ENCODE data around the gene SMIM41.

SMIM41 gene

DNA sequence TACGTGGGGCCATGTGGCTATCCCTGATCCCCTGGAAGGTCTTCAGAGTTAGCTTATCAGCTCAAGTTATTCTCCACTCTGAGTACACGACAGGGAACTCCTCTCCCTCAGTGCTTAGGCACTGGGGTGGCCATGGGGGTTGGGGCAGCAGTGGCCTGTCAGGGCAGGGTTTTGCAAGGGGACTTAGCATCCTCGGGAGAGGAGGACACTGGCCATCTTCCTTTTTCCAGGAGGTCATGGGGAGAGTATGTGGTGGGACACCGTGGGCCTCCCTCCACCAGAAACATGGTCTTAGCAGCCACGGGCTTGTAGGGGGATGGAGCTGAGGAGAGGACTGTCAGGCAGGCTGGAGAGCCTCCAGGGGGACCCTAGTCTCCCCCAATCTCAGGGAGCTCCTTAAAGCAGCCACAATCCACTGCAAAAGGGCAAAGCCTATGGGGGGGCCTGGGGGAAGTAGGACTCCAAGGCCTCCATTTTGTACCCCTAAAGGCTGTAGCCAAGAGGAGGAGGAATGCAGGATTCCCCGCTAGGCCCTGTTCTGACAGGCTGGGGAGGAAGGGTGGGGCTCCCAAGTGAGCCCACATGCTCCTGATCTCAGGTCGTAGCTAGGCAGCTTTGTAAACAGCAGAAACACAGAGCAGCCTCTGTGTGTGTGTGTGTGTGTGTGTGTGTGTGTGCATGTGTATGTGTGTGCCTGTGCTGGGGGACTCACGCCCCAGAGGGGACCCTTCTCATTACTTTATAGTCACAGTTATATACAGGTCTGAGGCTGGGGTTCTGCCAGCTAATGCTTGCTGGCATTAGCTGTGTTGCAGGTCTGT is 75.8 kb downstream of the SMIM41 start:
- Histone ChIP-seq H3K27ac (ENCODE audit: low read depth, low read length) (no peak overlapping the region), H3K36me3 (ENCODE audit: insufficient read depth, low read length) (no peaks in the 10 kb centered on the region), H3K9me3 (ENCODE audit: insufficient read depth, low read depth, low read length) (no peaks in the 10 kb centered on the region), H3K9ac (ENCODE audit: low read depth, low read length) (no peak overlapping the region), H3K27me3 (ENCODE audit: insufficient read depth, low read length) (no peaks in the 10 kb centered on the region), H3K4me3 (ENCODE audit: low read length) (no peak overlapping the region), H3K4me1 (ENCODE audit: insufficient read depth, low read length) (no peaks in the 10 kb centered on the region)
- WGBS, result 87% methylated on average over 7 of the region's 8 CpGs

DNA sequence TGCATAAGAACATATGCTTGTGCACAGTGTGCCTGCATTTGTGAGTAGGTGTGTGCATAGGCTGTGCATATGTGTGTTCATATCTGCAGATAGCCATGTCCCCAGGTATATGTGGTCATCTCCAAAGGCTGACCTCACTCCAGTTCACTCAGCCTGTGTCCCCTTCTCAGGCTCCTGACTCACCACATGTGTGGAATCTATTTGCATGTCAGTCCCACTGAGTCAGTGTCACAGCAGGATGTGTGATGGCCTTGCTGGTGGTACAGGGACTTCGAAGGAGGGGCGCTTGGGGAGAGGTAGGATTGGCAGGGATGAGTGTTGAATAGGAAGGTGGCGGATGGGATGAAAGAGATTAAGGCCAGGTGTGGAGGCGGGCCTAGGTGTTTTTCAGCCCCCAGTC is 76.8 kb downstream of the SMIM41 start:
- H3K9ac ChIP-seq (ENCODE audit: low read depth, low read length), result no peak overlapping the region
- no peaks in the 10 kb centered on the region for H3K9me3 ChIP-seq (ENCODE audit: insufficient read depth, low read depth, low read length)
- H3K36me3 ChIP-seq (ENCODE audit: insufficient read depth, low read length), result no peaks in the 10 kb centered on the region
- H3K4me3 ChIP-seq (ENCODE audit: low read length), result no peak overlapping the region
- 66% methylated on average over 4 of the region's 4 CpGs for WGBS
- H3K27ac ChIP-seq (ENCODE audit: low read depth, low read length), result no peak overlapping the region
- H3K27me3 ChIP-seq (ENCODE audit: insufficient read depth, low read length), result no peaks in the 10 kb centered on the region
- H3K4me1 ChIP-seq (ENCODE audit: insufficient read depth, low read length), result no peaks in the 10 kb centered on the region

DNA sequence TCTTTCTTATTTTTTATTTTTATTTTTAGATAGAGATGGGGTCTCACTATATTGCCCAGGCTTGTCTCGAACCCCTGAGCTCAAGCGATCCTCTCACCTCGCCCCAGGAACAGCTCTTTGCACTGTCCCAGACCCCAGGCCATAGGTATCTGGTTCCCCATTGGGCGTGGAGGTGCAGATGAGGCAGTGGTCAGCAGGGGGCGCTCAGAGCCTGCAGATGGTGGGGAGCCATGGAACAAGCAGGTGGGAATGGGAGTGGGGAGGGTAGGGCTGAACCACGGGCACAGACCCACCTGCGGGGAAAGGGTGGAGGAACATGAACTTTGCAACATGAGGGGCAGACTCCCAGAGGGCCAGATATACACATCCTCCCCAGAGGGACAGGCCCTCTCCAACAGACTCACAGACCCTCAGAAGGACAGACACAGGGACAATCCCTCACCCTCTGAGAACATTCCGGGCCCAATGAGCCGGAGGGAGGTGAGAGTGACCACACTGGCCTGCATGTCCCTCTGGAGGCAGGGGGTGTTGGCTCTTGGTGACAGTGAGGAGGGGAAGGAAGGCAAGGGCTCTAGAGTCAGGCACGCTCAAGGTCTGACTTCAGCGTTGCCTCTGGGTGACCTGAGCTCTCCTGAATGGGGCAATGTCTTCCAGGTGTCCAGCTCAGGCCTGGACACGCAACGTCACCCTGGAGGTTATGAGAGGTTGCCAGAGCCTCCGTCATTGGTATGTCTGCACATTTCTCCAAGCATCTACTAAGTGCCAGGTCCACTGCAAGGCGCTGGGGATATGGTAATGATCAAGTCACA is 77.5 kb downstream of the SMIM41 start:
- no peaks in the 10 kb centered on the region for H3K36me3 ChIP-seq (ENCODE audit: insufficient read depth, low read length)
- H3K27me3 ChIP-seq (ENCODE audit: insufficient read depth, low read length), result no peaks in the 10 kb centered on the region
- H3K9ac ChIP-seq (ENCODE audit: low read depth, low read length), result no peak overlapping the region
- H3K27ac ChIP-seq (ENCODE audit: low read depth, low read length), result no peak overlapping the region
- no peaks in the 10 kb centered on the region for H3K4me1 ChIP-seq (ENCODE audit: insufficient read depth, low read length)
- no peaks in the 10 kb centered on the region for H3K9me3 ChIP-seq (ENCODE audit: insufficient read depth, low read depth, low read length)
- WGBS, result 55% methylated on average over 15 of the region's 15 CpGs
- no peak overlapping the region for H3K4me3 ChIP-seq (ENCODE audit: low read length)

DNA sequence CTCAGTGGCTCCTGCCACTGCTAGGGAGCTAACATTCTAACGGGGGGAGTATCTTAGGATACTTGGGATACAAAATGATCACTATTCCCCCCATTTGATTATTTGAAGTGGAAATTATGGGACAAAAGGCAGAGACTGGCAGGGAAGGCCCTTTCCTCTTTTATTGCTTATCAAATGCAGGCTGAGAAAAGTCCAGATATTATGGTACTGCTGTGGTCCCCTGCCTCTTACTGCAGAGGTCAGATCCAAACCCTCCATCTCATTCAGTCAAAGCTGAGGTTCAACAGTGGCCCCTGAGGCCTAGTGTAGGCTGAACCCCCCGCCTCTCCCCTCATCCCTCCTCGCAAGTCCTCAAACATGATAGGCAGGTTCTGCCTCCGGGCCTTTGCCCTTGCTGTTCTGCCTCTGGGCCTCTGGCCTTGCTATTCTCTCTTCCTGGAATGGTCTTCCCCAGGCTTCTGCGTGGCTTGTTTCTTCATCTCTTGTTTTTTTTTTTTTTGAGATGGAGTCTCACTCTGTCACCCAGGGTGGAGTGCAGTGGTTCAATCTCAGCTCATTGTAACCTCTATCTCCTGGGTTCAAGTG is 78.2 kb downstream of the SMIM41 start:
- Histone ChIP-seq H3K4me1 (ENCODE audit: insufficient read depth, low read length) (peaks cover 1% of the 10 kb centered on the region; the same call in 1 of the 2 replicates), H3K36me3 (ENCODE audit: insufficient read depth, low read length) (no peaks in the 10 kb centered on the region), H3K9ac (ENCODE audit: low read depth, low read length) (no peak overlapping the region), H3K4me3 (ENCODE audit: low read length) (no peak overlapping the region), H3K9me3 (ENCODE audit: insufficient read depth, low read depth, low read length) (no peaks in the 10 kb centered on the region), H3K27ac (ENCODE audit: low read depth, low read length) (no peak overlapping the region), H3K27me3 (ENCODE audit: insufficient read depth, low read length) (no peaks in the 10 kb centered on the region)
- 91% methylated on average over 5 of the region's 5 CpGs for WGBS

Data from HUES64 (cell line).